ENCODE results near the gene CCDC9. TPM values are rescaled to one million over a fixed set of nuclear protein-coding genes. Genes with fewer than 3 reads are reported as not detected.
A peak's percentile ranks its signal among the peaks of the same experiment; 100 is the strongest.
"Not testable (repeated sequence)": the region's sequence is repeated elsewhere in the genome, so short reads cannot be mapped to it uniquely, and the experiment has no call there.

The CCDC9 gene
- total RNA-seq, 1 donor from 2014 or later, result 4.9 TPM

DNA sequence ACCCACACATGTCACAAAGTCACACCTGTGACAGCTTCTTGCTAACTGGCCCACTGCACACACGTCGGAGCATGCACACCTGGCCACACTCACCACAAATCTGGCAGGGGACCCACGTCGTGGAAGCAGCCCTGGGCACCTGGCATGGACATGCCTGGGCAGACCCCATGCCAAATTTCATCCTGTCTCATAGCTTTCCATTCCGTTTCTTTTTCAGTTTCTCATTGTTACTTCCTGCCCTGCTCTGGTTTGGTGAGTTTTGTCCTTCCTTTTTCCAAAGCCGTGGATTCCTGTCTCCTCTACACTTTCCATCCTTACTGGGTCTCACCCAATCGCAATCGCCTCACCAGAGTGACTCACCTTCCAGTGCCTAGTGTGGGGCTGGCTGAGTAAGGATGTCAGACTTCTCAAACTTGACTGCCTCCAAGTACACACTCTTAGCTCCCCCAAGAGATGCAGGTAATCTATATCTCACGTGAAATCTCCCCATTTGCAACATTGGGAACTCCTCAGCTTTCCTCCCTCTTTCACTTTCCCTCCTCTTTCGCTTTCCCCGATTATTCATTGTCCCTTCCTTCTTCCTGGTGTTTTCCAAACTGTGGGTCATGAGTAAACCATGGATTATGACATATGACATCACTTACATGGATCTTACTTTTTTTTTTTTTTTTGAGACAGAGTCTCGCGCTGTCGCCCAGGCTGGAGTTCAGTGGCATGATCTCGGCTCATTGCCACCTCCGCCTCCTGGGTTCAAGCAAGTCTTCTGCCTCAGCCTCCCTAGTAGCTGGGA, 23.7 kb upstream of the CCDC9 start:
- DNase-seq, result peak; percentile 74

DNA sequence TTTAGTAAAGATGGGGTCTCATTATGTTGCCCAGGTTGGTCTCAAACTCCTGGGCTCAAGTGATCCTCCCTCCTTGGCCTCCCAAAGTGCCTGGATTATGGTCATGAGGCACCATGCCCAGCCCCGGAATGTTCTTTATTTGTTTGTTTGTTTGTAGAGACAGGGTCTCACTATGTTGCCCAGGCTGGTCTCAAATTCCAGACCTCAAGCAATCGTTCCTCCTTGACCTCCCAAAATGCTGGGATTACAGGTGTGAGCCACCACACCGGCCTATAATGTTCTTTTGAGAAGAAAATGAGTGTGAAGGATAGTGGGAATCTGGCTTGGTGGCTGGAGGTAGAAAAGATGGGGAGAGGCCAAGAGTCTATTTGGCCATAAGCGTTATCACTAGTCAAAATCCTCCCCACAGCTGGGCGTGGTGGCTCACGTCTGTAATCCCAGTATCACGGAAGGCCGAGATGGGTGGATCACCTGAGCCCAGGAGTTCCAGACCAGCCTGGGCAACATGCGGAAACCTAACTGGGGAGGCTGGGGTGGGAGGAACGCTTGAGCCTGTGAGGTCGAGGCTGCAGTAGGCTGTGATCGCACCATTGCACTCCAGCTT, 20.2 kb upstream of the CCDC9 start:
- DNase-seq, result no peak

DNA sequence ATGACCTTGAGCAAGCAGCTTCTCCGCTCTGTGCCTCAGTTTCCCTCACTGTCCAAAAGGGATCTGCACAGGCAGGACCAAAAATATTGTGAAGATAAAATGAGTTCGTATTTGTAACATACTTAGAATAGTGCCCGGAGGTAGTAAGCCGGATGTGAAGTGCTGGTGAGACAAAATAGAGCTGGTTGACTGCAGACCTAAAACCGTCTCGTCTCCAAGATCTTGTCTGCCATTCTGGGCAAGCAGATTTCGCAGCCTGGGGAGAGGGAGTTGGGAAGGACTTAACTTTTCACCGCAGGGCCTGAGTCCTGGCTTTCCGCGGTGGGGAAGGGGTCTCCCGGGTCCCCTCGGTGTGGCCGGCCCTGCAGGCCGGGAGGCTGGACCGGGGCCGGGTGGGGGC, 17.2 kb upstream of the CCDC9 start:
- DNase-seq, result no peak

DNA sequence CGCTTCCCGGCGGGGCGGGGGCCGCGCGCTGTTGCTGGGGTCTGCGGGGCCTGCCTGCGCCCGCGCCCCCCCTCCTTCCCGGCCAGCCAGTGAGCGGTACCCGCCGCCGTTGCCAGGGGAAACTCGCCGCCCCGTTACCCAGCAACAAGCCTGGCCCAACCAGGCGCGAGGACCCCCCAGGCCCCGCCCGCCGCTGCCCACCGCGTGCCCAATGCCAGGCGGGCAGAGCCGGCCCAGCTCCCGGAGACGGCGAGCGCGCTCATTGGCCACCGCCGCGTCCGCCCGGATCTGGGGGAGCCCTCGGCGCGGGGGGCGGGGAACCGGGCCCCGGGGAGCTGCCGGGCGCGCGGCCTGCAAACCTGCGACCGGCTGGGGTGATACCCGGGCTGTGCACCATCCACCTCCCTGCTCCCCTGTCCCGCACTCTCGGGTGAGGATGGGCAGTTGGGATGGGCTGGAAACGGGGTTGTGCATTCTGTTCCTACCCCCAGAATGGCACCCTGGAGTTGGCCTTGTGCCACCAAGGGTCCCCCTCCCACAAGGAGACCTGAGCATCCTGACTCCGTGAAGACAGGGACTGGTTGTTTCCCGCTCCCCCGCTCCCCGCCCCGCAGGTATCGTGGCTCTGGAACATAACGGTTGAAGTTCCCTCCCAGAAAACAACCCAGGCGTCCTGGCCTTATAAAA, 16.6 kb upstream of the CCDC9 start:
- DNase-seq, result peak; percentile 74

DNA sequence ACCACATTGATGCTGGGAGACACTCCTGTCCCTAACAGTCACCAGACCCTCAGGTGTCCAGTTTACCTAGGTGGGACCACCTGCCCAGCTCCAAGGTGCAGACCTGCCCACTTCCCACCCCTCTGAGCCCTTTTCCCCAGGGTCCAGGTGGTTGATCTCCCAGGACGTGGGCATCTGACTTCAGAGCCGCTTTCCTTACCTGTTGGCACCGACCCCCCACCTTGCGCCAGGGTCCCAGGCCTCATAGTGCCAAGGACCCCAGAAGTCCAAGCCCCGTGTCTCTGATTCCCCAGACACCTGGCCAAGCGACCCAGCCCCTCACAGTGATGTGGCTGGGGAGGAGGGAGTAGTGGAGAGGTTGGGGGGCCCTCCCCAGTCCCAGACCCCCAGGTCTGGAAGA, 15.8 kb upstream of the CCDC9 start:
- no peak for DNase-seq

DNA sequence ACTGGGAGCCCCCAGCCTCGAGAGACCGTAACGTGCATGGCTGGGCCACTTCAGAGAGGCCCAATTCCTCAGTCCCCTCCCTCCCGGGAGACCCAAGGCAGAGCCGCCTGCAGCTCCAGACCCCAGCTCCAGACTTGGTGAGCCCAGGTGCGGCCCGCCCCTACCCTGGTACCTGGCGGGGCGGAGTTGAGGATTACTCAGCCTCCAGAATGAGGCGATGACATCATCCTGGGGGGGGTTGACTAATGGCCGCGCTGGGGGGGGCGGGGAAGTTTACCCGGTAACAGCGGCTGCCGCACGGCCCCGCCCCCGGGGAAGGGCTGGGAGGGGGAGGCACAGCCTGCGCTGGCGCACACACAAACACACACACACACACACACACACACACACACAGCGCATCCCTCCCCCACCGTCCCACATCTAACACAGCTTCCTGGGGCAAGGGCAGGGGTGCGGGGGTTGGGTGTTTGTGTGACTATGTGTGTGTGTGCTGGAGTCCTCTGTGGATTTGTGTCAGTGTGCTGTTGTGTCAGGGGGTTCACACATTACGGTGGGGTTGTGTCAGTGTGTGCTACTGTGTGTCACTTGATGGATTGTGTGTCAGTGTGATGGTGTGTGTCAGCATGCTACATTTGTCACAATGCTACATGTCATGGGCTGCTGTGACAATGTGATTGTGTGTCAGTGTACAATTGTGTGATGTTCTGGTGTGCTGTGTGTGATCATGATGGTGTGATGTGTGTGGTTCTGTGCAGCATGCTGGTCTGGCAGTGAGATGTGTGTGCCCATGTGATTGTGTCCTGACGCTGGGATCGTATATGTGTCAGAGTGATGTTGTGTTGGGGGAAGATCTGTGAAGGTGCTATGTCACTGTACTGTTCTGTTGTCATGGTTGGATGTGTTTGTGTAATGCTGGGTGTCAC, 15.1 kb upstream of the CCDC9 start:
- DNase-seq, result peak; percentile 85

DNA sequence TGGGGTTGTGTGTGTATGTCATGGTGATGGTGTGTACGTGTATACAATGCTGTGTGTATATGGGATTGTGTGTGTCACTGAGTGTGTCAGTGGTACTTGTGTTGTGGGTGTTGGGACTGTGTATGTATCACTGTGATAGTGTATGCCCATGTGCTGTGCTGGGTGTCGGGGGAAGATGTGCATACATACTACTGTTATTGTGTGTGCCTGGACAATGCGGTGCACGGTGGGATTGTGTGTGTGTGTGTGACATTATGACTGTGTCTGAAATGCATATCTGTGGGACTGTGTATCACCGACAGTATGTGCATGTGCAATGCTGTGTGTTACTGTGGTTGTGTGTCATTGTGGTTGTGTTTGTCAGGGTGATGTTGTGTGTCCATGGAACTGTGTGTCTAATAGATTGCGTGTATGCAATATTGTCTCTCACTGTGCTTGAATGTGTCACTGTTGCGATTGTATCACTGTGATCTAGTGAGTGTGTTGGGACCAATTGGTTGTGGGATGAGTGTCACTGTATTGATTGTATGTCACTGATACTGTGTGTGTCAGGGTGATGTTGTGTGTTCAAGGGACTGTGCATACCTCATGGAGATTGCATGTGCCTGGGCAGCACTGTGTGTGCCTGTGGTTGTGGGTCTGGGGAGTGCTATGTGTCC, 14.3 kb upstream of the CCDC9 start:
- no peak for DNase-seq

DNA sequence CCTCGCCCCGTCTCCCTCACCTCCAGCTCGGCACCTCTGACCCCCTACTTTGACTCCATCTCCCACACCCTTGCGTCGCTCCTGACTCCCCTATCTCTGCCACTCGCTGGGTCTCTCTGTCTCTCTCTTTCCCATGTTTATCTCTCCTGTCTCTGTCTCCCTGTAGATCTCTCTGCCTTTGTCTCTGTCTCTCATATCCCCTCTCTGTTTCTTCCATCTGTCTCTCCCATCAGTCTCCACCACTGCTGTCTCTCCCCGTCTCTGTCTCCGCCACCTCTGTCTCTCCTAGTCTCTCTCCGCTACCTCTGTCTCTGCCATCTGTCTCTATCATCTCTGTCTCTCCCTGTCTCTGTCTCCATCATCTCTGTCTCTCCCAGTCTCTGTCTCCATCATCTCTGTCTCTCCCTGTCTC, 13.0 kb upstream of the CCDC9 start:
- DNase-seq, result no peak

DNA sequence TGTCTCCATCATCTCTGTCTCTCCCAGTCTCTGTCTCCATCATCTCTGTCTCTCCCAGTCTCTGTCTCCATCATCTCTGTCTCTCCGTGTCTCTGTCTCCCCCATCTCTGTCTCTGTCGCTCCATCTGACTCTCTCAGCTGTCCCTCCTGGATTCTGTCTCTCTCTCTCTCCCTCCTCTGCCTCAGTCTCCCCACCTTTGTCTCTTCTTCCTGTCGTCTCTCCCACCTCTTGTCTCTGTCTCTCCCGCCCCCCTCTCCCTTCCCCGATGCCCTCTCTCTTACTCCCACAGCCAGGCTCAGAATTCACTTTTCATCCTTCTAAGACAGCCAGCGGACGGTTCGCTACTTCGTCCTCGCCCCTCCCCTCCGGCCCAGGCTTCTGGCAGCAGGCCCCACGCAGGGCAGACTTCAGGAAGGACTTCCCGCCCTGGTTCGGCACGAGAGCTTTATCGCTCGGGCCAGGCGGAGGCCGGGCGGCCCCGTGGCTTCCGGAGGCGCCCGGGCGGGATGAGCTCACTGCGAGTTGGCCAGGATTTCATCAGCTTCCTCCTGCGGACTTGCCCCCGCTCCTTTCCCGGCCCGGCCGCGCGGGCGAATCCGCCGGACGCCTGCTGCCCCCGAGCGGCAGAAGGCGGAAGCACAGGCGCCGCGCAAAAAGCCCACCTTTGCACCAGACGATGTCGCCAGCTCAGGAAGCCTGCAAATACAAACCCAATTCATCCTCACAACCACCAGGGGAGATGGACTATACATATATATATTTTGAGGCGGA, 12.4 kb upstream of the CCDC9 start:
- peak; percentile 99 for DNase-seq

DNA sequence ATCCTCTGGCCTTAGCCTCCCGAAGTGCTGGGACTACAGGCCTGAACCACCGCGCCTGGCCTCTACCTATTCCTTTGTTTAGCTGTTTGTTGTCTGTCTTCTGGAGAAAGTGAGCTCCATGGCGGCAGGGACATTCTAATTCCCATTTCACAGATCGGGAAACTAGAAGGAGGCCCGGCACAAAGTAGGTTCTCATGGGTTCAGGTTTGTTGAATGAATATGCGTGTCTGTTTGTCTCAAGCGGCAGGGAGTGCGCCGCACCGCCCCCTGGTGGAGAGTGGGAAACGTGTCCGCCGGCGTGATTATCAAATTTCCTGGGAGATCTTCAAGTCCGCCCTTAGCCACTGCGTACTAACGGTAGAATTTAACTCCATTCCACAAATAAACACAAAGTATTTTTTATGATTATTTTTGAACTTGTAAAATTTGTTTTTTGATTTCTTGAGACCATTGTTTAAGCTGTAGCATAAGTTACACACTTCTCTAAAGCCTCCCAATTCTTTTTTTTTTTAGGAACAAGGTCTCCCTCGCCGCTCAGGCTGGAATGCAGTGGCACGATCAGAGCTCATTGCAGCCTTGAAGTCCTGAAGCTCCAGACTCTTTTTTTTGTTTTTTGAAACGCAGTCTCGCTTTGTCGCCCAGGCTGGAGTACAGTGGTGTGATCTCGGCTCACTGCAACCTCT, 8.9 kb upstream of the CCDC9 start:
- DNase-seq, result peak; percentile 84

DNA sequence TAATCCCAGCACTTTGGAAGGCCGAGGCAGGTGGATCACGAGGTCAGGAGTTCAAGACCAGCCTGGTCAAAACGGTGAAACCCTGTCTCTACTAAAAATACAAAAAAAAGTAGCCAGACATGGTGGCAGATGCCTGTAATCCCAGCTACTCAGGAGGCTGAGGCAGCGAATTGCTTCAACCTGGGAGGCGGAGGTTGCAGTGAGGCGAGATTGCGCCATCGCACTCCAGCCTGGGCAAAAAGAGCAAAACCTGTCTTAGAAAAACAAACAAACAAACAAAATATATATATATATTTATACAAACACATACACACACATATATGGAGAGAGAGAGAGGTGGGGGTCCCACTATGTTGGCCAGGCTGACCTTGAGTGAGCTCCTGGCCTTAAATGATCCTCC, 3.3 kb upstream of the CCDC9 start:
- DNase-seq, result not testable (repeated sequence)

DNA sequence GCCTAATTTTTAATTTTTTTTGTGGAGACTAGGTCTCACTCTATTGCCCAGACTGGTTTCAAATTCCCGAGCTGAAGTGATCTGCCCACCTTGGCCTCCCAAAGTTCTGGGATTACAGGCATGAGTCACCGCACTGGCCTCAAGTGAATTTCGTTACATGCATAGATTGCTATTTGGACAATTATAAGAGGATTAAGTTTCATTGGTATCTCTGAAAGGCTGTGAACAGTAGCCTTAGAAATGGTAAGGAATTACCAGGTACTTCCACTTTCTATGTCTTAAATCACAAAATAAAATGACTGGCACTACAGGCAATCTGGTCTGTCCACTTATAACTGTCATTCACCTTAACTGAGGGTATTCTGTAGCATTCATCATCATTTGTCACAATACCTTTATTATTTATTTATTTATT, 2.9 kb upstream of the CCDC9 start:
- no peak for DNase-seq

DNA sequence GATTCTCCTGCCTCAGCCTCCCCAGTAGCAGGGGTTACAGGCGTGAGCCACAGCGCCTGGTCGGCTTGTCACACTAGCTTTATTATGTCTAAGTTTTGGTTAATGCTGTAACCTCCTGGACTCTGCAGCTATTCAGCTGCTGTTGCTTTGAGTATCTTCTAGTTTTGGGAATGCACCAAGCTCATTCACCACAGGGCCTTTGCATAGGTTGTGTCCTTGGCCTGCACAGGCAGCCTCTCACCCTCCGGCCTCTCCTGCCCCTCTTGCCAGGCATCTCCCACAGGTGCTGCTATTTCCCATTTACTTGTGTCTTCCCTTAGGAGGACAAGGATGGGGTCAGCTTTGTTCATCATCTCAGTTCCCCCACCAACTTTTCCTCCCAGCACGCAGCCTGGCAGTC, 2.4 kb upstream of the CCDC9 start:
- DNase-seq, result no peak

DNA sequence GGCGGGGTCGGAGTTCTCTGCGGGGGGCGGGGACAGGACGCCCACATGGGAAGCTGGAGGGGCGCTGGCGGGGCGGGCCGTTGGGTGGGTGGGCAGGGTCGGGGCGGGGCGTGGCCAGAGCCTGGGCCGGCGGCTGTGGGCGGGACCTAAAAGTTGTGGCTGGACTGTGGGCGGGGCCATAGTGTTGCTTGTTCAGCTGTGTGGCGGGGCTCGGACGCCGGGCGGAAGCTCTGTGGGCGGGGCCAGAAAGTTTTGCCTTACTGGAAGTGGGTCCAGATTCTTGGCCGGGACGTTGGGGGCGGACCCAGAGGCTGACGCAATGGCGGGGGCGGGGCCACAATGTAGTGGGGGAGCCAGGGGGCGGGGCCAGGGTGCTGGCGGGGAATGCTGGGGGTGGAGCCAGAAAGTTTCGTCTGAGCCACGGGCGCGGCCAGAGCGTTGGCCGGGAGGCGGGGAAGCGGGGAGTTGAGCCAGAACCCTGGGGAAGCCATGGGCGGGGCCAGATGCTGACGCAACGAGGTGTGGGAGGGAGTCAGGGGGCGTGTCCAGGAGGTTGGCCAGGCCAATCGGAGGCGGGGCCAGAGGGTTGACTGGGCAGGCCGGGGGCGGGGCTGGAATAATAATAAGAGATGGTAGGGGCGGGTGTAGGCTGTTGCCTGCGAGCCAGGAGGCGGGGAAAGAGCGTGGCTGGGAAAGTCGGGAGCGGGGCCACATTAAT, 527 bp downstream of the CCDC9 start:
- DNase-seq, result peak; percentile 99

DNA sequence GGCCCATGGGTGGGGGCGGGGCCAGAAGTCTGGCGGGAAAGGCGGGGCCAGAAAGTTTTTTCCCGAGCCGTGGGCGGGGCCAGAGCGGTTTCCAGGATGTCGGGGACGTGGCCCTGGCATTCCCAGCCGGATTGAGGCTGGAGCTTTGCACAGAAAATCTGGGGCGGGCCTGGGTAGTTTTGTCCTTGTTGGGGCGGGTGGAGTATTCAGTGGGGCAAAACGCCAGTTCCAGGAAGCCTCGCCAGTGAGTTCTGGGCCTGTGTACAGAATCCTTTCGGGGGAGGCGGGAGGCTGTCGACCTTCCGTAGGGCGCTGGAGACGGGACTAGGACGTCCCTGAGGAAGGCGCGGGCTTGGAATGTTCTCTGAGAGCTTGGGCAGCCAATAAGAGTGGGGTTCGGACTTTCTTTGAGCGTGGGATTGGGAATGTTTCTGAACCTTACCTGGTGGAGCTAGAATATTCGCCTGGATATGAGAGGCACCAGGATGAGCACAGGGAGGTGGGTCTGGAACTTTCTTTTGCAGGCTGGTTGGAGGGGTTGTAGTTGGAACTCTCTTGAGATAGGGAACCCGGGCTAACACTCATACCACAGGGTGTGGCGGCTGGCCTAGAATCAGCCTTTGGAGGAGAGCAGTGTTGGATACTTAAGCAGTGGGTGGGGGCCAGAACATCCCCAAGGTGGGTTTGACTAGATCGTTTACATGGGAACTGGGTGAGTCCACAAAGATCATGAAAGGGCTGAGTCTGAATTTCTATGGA, 1.3 kb downstream of the CCDC9 start:
- DNase-seq, result no peak

DNA sequence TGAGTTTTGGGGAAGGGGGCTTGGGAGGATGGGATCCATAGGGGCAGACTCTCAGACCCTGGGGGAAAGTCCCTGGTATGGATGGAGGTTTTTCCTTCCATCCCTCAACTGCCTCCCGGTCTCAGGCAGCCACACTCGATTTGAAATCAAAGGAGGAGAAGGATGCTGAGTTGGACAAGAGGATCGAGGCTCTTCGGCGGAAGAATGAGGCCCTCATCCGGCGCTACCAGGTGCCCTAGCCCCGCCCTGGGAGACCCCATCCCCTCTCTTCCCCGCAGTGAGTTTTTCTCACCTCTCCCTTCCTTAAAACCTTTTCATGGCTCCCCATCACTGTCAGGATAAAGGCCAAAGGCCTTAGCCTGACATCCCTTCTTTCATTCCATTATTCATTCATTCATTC, 2.1 kb downstream of the CCDC9 start:
- DNase-seq, result no peak

DNA sequence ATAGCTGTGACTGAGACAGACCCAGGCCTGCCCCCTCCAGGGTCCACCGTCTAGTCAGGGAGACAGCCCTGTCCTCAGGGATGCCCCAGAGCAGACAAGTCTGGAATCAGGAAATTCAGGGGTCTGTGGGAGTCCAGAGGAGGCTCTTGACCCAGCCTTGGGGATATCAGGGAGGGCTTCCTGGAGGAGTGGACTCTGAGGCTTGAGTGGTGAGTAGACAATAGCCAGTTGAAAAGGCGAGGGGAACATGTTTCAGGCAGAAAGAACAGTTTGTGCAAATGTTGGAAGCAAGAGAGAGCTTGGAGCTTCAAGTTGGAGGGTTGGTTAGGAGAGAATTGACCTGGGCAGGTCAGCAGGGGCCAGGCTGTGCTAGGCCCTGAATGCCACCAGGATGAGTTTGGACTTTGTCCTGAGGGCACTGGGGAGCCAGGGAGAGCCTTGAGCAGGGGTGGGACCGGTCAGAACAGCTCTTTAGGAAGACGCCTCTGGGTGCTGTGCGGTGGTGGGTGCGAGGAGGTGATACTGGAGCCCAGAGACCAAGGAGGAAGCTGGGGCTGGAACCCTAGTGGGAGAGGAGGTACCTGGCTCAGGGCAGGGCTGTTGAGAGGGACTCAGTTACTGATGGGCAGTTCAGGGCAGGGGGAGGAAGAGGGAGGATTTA, 2.7 kb downstream of the CCDC9 start:
- DNase-seq, result no peak

DNA sequence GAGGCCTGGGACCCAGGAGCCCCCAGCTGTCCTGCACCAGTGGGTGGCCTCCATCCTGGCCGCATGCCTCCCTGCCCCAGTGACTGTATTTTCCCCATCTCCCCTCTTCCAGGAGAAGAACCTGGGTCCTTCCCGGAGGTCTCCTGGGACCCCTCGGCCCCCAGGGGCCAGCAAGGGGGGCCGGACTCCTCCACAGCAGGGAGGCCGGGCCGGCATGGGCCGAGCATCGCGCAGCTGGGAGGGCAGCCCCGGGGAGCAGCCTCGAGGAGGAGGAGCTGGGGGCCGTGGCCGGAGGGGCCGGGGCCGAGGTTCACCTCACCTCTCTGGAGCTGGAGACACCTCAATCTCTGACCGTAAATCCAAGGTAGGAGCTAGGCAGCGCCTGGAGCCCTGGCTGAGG, 4.2 kb downstream of the CCDC9 start:
- no peak for DNase-seq
